ENCODE measurements around the gene RXFP4.

GRCh38 chr1:155925506-155925905 lies 15.9 kb upstream of the RXFP4 start:
- no peak for TF ChIP-seq CTCF (IDR thresholded peaks at IDR 0.05)
- no peak for TF ChIP-seq CREB1 (CRISPR knock-in tag; IDR thresholded peaks at IDR 0.05)
- no peak for TF ChIP-seq USF1 (CRISPR knock-in tag; IDR thresholded peaks at IDR 0.05)
- no peak for TF ChIP-seq IRF1 (CRISPR knock-in tag; IDR thresholded peaks at IDR 0.05)
- no peak for TF ChIP-seq OVOL2 (CRISPR knock-in tag; IDR thresholded peaks at IDR 0.05; ENCODE audit: borderline replicate concordance)

All from WTC11 (cell line).